K562 (cell line): Measurements from ENCODE around the gene HS3ST5. TPM values are rescaled to one million over a fixed set of nuclear protein-coding genes. Genes with fewer than 3 reads are reported as not detected.

Source experiments
- ATAC-seq: fragments of 200-7000 bp; cut with Tn5 transposase; 3 replicates; pipeline ENCODE4 v1.9.1; 2020; ENCODE audit warnings: moderate library complexity
- BruUV-seq: library from RNA; stranded (reverse); fragments of 400-500 nt; replicated peaks from 2 replicates; lab custom pipeline; 2021; lab: Mats Ljungman, UMichigan
- CTCF ChIA-PET: fragments of 300-600 bp; formaldehyde crosslinking; extraction: SDS; loops from one replicate; lab custom pipeline; 2021; ENCODE audit warnings: low intra/inter-chr PET ratio; lab: Yijun Ruan, JAX
- POLR2A ChIA-PET: fragments of 300-600, 350-650 bp; sonication (Branson Sonifier 250); formaldehyde crosslinking; extraction: SDS; loops from one replicate; lab custom pipeline; 2021; ENCODE audit warnings: antibody characterized with exemption, inconsistent platforms; lab: Yijun Ruan, JAX
- DNase-seq, 4 experiments: peaks; one replicate each; pipeline versions ENCODE4 v3.0.0 to v3.0.0-alpha.2; 2011 to 2018; ENCODE audit warnings: low spot score in 3 of 4, mixed read lengths in 3 of 4; ENCODE audit errors: extremely low read depth in 1 of 4
- FAIRE-seq: peaks from 2 replicates; lab custom pipeline; 2011; peaks lifted over from hg19 to GRCh38; lab: Jason Lieb, UNC
- H2AFZ ChIP-seq: 2 replicates; pipeline ENCODE4 v1.6.0; 2011; ENCODE audit warnings: low read depth, low read length, control low read depth, inconsistent platforms
- H3K27ac ChIP-seq: fragments of 200-600 bp; 3 replicates; pipeline ENCODE4 v1.8.0; 2011; ENCODE audit warnings: low read depth, mild to moderate bottlenecking, control low read depth, inconsistent platforms, low read length, moderate library complexity, mixed read lengths; ENCODE audit errors: extremely low read depth
- H3K27me3 ChIP-seq, 2 experiments: fragments of 300-600 bp in 1 of 2; 2 replicates in 1 of 2; 3 replicates in 1 of 2; pipeline versions ENCODE4 v1.6.0 to v1.8.0; 2011; ENCODE audit warnings: inconsistent platforms in 2 of 2, low read length in 2 of 2, mild to moderate bottlenecking in 1 of 2, mixed read lengths in 1 of 2, moderate library complexity in 1 of 2; ENCODE audit not compliant: control insufficient read depth in 2 of 2, insufficient read depth in 2 of 2
- H3K36me3 ChIP-seq: fragments of 300-600 bp; 3 replicates; pipeline ENCODE4 v1.8.0; 2011; ENCODE audit warnings: mild to moderate bottlenecking, low read length, inconsistent platforms; ENCODE audit not compliant: control insufficient read depth, insufficient read depth
- H3K4me1 ChIP-seq, 2 experiments: fragments of 200-600 bp in 1 of 2; replicated peaks in 1 of 2; 2 replicates in 1 of 2; 3 replicates in 1 of 2; pipeline versions ENCODE4 v1.5.1 to v1.8.0; 2011; ENCODE audit warnings: inconsistent platforms in 2 of 2, low read length in 2 of 2, mild to moderate bottlenecking in 1 of 2, mixed read lengths in 1 of 2, moderate library complexity in 1 of 2; ENCODE audit not compliant: control insufficient read depth in 2 of 2, insufficient read depth in 2 of 2
- H3K4me2 ChIP-seq: 2 replicates; pipeline ENCODE4 v1.6.1; 2011; ENCODE audit warnings: low read length, control low read depth, inconsistent platforms, mixed read lengths; ENCODE audit not compliant: insufficient read depth
- H3K4me3 ChIP-seq: fragments of 200-600 bp; sonication (generic), shearing (Covaris generic); 2 replicates; pipeline ENCODE4 v1.5.1; 2016; ENCODE audit warnings: control low read depth, inconsistent platforms
- H3K79me2 ChIP-seq: fragments of 200-600 bp; 3 replicates; pipeline ENCODE4 v1.8.0; 2011; ENCODE audit warnings: low read length, inconsistent platforms; ENCODE audit not compliant: control insufficient read depth, insufficient read depth
- H3K9ac ChIP-seq, 2 experiments: 2 replicates each; pipeline versions ENCODE4 v1.6.0 to v1.6.1; 2011; ENCODE audit warnings: low read depth in 2 of 2, low read length in 2 of 2, control low read depth in 1 of 2, inconsistent platforms in 1 of 2, mild to moderate bottlenecking in 1 of 2, mixed read lengths in 1 of 2; ENCODE audit not compliant: insufficient read depth in 1 of 2
- H3K9me1 ChIP-seq: one replicate; pipeline ENCODE4 v1.6.0; 2011; ENCODE audit warnings: inconsistent platforms, mild to moderate bottlenecking, low read length, moderate library complexity; ENCODE audit not compliant: control insufficient read depth, insufficient read depth
- H3K9me3 ChIP-seq: replicated peaks from 2 replicates; pipeline ENCODE4 v1.5.1; 2011; ENCODE audit warnings: low read depth, low read length, inconsistent platforms; ENCODE audit not compliant: control insufficient read depth, insufficient read depth
- H4K20me1 ChIP-seq: replicated peaks from 2 replicates; pipeline ENCODE4 v1.6.1; 2011; ENCODE audit warnings: low read length, inconsistent platforms, mixed read lengths; ENCODE audit not compliant: control insufficient read depth, insufficient read depth
- KDM1A ChIP-seq, 2 experiments: fragments of 450-650 bp; IDR thresholded peaks; 2 replicates each; pipeline ENCODE4 v1.6.1; 2016; ENCODE audit warnings: mild to moderate bottlenecking in 2 of 2
- MAFK ChIP-seq: IDR thresholded peaks from 2 replicates; pipeline ENCODE4 v1.6.1; 2011; ENCODE audit warnings: low read length, improper control_type of control experiment
- MED1 ChIP-seq: sonication (generic); formaldehyde crosslinking; IDR thresholded peaks from 2 replicates; pipeline ENCODE4 v1.8.1; 2023; ENCODE audit warnings: missing genetic modification reagents, borderline replicate concordance
- NFE2 ChIP-seq: IDR thresholded peaks from 2 replicates; pipeline ENCODE4 v1.6.1; 2014; ENCODE audit warnings: antibody characterized with exemption, low read depth
- PHF21A ChIP-seq: fragments of 450-650 bp; IDR thresholded peaks from 2 replicates; pipeline ENCODE4 v1.6.1; 2017; ENCODE audit warnings: low read depth, borderline replicate concordance
- SIX5 ChIP-seq, 2 experiments: IDR thresholded peaks; 2 replicates each; pipeline ENCODE4 v1.6.1; 2011; ENCODE audit warnings: low read length in 2 of 2, borderline replicate concordance in 1 of 2, low read depth in 1 of 2, mild to moderate bottlenecking in 1 of 2, moderate library complexity in 1 of 2; ENCODE audit not compliant: insufficient read depth in 1 of 2
- TCFL5 ChIP-seq: fragments of 250-450 bp; sonication (Bioruptor Pico); conservative IDR thresholded peaks from 2 replicates; pipeline ENCODE4 v1.6.1; 2021; ENCODE audit warnings: mild to moderate bottlenecking, moderate library complexity, matching md5 sums
- U2AF1 ChIP-seq: fragments of 200-400 bp; formaldehyde crosslinking; optimal IDR thresholded peaks from 2 replicates; pipeline ENCODE3; 2017; ENCODE audit warnings: mild to moderate bottlenecking, low read depth, low read length, moderate library complexity
- ZBTB2 ChIP-seq: fragments of 450-650 bp; IDR thresholded peaks from 2 replicates; pipeline ENCODE4 v1.6.1; 2016; ENCODE audit warnings: antibody characterized with exemption
- ZNF124 ChIP-seq: sonication (generic); formaldehyde crosslinking; IDR thresholded peaks from 2 replicates; pipeline ENCODE4 v1.8.1; 2022; ENCODE audit warnings: missing genetic modification reagents
- ZNF445 ChIP-seq: fragments of 250-450 bp; sonication (Bioruptor Pico); IDR thresholded peaks from 2 replicates; pipeline ENCODE4 v1.4.0; 2020; ENCODE audit warnings: low read depth, mild to moderate bottlenecking, moderate library complexity
- in situ Hi-C: fragments of 300-500 bp; cut with MboI; formaldehyde crosslinking; loops from 4 replicates; pipeline ENCODE4 v1.15.0; 2018; ENCODE audit warnings: inconsistent platforms, mixed read lengths
- intact Hi-C: fragments of 100-400 bp; cut with micrococcal nuclease; formaldehyde crosslinking; loops from 2 replicates; pipeline ENCODE4 v1.14.2; 2022
- polyA plus RNA-seq, 8 experiments: library from polyadenylated mRNA; depleted of rRNA in 4 of 8; stranded (reverse) in 5 of 8; unstranded in 3 of 8; fragments of >200 nt; fragmentation: Nextera tagmentation in 2 of 8; fragmentation: Illumina TruSeq in 1 of 8; extraction: Ambion mirVana in 2 of 8; extraction: Trizol in 1 of 8; gene quantifications; 2 replicates each; pipeline versions ENCODE4 v1.2.1 to v1.2.3, GENCODE V29; 2011 to 2014; ENCODE audit warnings: inconsistent platforms in 1 of 8, missing spikeins in 1 of 8
- total RNA-seq, 7 experiments: library from RNA; depleted of rRNA in 6 of 7; stranded (reverse); fragments of >200 nt in 6 of 7; fragmentation: Illumina TruSeq in 2 of 7; extraction: Trizol in 2 of 7; gene quantifications; 2 replicates each; pipeline versions ENCODE4 v1.2.1 to v1.2.3, GENCODE V29; 2011 to 2021; ENCODE audit warnings: low replicate concordance in 1 of 7

HS3ST5 gene
- total and polyA plus RNA-seq, 9 of the 15 experiments (the other 6 are each of a cell fraction or from before 2014, with no cell fraction given): not detected

DNA sequence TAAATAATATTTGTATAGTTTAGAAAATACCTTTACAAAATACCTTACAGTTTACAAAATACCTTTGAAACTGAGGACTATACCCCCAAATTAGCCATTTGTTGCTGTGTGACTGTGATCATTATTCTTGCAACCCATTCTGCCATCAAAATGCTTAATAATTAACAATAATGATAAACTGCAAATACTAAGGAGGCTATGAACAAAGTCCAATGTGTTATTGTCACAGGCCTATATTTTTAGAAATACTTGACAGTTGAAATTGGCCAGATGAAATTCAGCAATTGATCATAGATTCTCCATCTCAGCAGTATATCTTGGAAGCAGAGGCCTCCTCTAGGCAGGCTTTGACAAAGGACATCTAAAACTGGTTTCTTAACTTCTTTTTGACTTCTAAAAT, 178.6 kb downstream of the HS3ST5 start:
- no peak overlapping the region for H3K4me3 ChIP-seq
- DNase-seq (no peak), ATAC-seq (no peak), FAIRE-seq (no peak)
- H4K20me1 ChIP-seq: no peaks in the 10 kb centered on the region
- H3K36me3 ChIP-seq: no peaks in the 10 kb centered on the region
- no peak overlapping the region for H3K9ac ChIP-seq
- no peak overlapping the region for H3K27ac ChIP-seq
- ChIA-PET CTCF (no interaction called here), POLR2A (no interaction called here)
- H3K4me1 ChIP-seq: no peaks in the 10 kb centered on the region
- no peak overlapping the region for H2AFZ ChIP-seq
- H3K4me2 ChIP-seq: no peak overlapping the region
- no TSS peak for BruUV-seq
- no peak for TF ChIP-seq SIX5 (IDR thresholded peaks at IDR 0.05; ENCODE audit: borderline replicate concordance in 1 of 2, insufficient read depth in 1 of 2, low read depth in 1 of 2, low read length in 2 of 2)
- no peak for TF ChIP-seq U2AF1
- TF ChIP-seq ZBTB2: no peak
- TF ChIP-seq KDM1A (IDR thresholded peaks at IDR 0.05): no peak
- TF ChIP-seq TCFL5: no peak
- no peak for TF ChIP-seq ZNF445 (CRISPR knock-in tag)
- TF ChIP-seq PHF21A: no peak
- TF ChIP-seq ZNF124 (CRISPR knock-in tag): no peak
- TF ChIP-seq NFE2: no peak
- TF ChIP-seq MAFK: no peak
- TF ChIP-seq MED1 (CRISPR knock-in tag): no peak
- intact Hi-C loops (no loop called here), in situ Hi-C loops (no loop called here)
- H3K79me2 ChIP-seq: no peaks in the 10 kb centered on the region
- H3K9me1 ChIP-seq: no peaks in the 10 kb centered on the region
- no peaks in the 10 kb centered on the region for H3K9me3 ChIP-seq
- H3K27me3 ChIP-seq: no peaks in the 10 kb centered on the region
